K562 (cell line): ENCODE results near the gene RAB3IP. TPM values are rescaled to one million over a fixed set of nuclear protein-coding genes. Genes with fewer than 3 reads are reported as not detected.

Experiments
- ATAC-seq: fragments of 200-7000 bp; cut with Tn5 transposase; 3 replicates; pipeline ENCODE4 v1.9.1; 2020; ENCODE audit warnings: moderate library complexity
- BruUV-seq: library from RNA; stranded (reverse); fragments of 400-500 nt; replicated peaks from 2 replicates; lab custom pipeline; 2021; lab: Mats Ljungman, UMichigan
- CTCF ChIA-PET: fragments of 300-600 bp; formaldehyde crosslinking; extraction: SDS; loops from one replicate; lab custom pipeline; 2021; ENCODE audit warnings: low intra/inter-chr PET ratio; lab: Yijun Ruan, JAX
- POLR2A ChIA-PET: fragments of 300-600, 350-650 bp; sonication (Branson Sonifier 250); formaldehyde crosslinking; extraction: SDS; loops from one replicate; lab custom pipeline; 2021; ENCODE audit warnings: antibody characterized with exemption, inconsistent platforms; lab: Yijun Ruan, JAX
- DNase-seq, 4 experiments: peaks; one replicate each; pipeline versions ENCODE4 v3.0.0 to v3.0.0-alpha.2; 2011 to 2018; ENCODE audit warnings: low spot score in 3 of 4, mixed read lengths in 3 of 4; ENCODE audit errors: extremely low read depth in 1 of 4
- FAIRE-seq: peaks from 2 replicates; lab custom pipeline; 2011; peaks lifted over from hg19 to GRCh38; lab: Jason Lieb, UNC
- H2AFZ ChIP-seq: 2 replicates; pipeline ENCODE4 v1.6.0; 2011; ENCODE audit warnings: low read depth, low read length, control low read depth, inconsistent platforms
- H3K27ac ChIP-seq: fragments of 200-600 bp; 3 replicates; pipeline ENCODE4 v1.8.0; 2011; ENCODE audit warnings: low read depth, mild to moderate bottlenecking, control low read depth, inconsistent platforms, low read length, moderate library complexity, mixed read lengths; ENCODE audit errors: extremely low read depth
- H3K27me3 ChIP-seq, 2 experiments: fragments of 300-600 bp in 1 of 2; 2 replicates in 1 of 2; 3 replicates in 1 of 2; pipeline versions ENCODE4 v1.6.0 to v1.8.0; 2011; ENCODE audit warnings: inconsistent platforms in 2 of 2, low read length in 2 of 2, mild to moderate bottlenecking in 1 of 2, mixed read lengths in 1 of 2, moderate library complexity in 1 of 2; ENCODE audit not compliant: control insufficient read depth in 2 of 2, insufficient read depth in 2 of 2
- H3K36me3 ChIP-seq: fragments of 300-600 bp; 3 replicates; pipeline ENCODE4 v1.8.0; 2011; ENCODE audit warnings: mild to moderate bottlenecking, low read length, inconsistent platforms; ENCODE audit not compliant: control insufficient read depth, insufficient read depth
- H3K4me1 ChIP-seq, 2 experiments: fragments of 200-600 bp in 1 of 2; replicated peaks in 1 of 2; 2 replicates in 1 of 2; 3 replicates in 1 of 2; pipeline versions ENCODE4 v1.5.1 to v1.8.0; 2011; ENCODE audit warnings: inconsistent platforms in 2 of 2, low read length in 2 of 2, mild to moderate bottlenecking in 1 of 2, mixed read lengths in 1 of 2, moderate library complexity in 1 of 2; ENCODE audit not compliant: control insufficient read depth in 2 of 2, insufficient read depth in 2 of 2
- H3K4me2 ChIP-seq: 2 replicates; pipeline ENCODE4 v1.6.1; 2011; ENCODE audit warnings: low read length, control low read depth, inconsistent platforms, mixed read lengths; ENCODE audit not compliant: insufficient read depth
- H3K4me3 ChIP-seq: fragments of 200-600 bp; sonication (generic), shearing (Covaris generic); 2 replicates; pipeline ENCODE4 v1.5.1; 2016; ENCODE audit warnings: control low read depth, inconsistent platforms
- H3K79me2 ChIP-seq: fragments of 200-600 bp; 3 replicates; pipeline ENCODE4 v1.8.0; 2011; ENCODE audit warnings: low read length, inconsistent platforms; ENCODE audit not compliant: control insufficient read depth, insufficient read depth
- H3K9ac ChIP-seq, 2 experiments: 2 replicates each; pipeline versions ENCODE4 v1.6.0 to v1.6.1; 2011; ENCODE audit warnings: low read depth in 2 of 2, low read length in 2 of 2, control low read depth in 1 of 2, inconsistent platforms in 1 of 2, mild to moderate bottlenecking in 1 of 2, mixed read lengths in 1 of 2; ENCODE audit not compliant: insufficient read depth in 1 of 2
- H3K9me1 ChIP-seq: one replicate; pipeline ENCODE4 v1.6.0; 2011; ENCODE audit warnings: inconsistent platforms, mild to moderate bottlenecking, low read length, moderate library complexity; ENCODE audit not compliant: control insufficient read depth, insufficient read depth
- H3K9me3 ChIP-seq: replicated peaks from 2 replicates; pipeline ENCODE4 v1.5.1; 2011; ENCODE audit warnings: low read depth, low read length, inconsistent platforms; ENCODE audit not compliant: control insufficient read depth, insufficient read depth
- H4K20me1 ChIP-seq: replicated peaks from 2 replicates; pipeline ENCODE4 v1.6.1; 2011; ENCODE audit warnings: low read length, inconsistent platforms, mixed read lengths; ENCODE audit not compliant: control insufficient read depth, insufficient read depth
- NRF1 ChIP-seq, 2 experiments: fragments of 450-650 bp; IDR thresholded peaks in 1 of 2; conservative IDR thresholded peaks in 1 of 2; 2 replicates each; pipeline ENCODE4 v1.6.1; 2014; ENCODE audit warnings: mild to moderate bottlenecking in 2 of 2
- POLR3G ChIP-seq: IDR thresholded peaks from 2 replicates; pipeline ENCODE4 v1.6.1; 2011; ENCODE audit not compliant: insufficient read length, insufficient replicate concordance; ENCODE audit errors: extremely low read depth
- ZBTB12 ChIP-seq: fragments of 250-450 bp; sonication (Bioruptor Pico); IDR thresholded peaks from 2 replicates; pipeline ENCODE4 v1.4.0; 2020
- ZBTB17 ChIP-seq: fragments of 450-650 bp; formaldehyde crosslinking; IDR thresholded peaks from 2 replicates; pipeline ENCODE4 v1.4.0; 2020; ENCODE audit warnings: mild to moderate bottlenecking
- ZNF124 ChIP-seq: sonication (generic); formaldehyde crosslinking; IDR thresholded peaks from 2 replicates; pipeline ENCODE4 v1.8.1; 2022; ENCODE audit warnings: missing genetic modification reagents
- ZNF324 ChIP-seq: fragments of 250-450 bp; sonication (Bioruptor Pico); IDR thresholded peaks from 2 replicates; pipeline ENCODE4 v1.4.0; 2020; ENCODE audit warnings: mild to moderate bottlenecking
- ZNF583 ChIP-seq: fragments of 250-450 bp; sonication (Bioruptor Pico); IDR thresholded peaks from 2 replicates; pipeline ENCODE4 v1.4.0; 2020
- ZNF584 ChIP-seq: fragments of 200-800 bp; sonication (Bioruptor generic); IDR thresholded peaks from 2 replicates; pipeline ENCODE4 v1.6.1; 2016; ENCODE audit warnings: low read depth, mild to moderate bottlenecking, missing genetic modification characterization, missing compliant biosample characterization
- ZNF695 ChIP-seq: fragments of 450-650 bp; formaldehyde crosslinking; IDR thresholded peaks from 2 replicates; pipeline ENCODE4 v1.4.0; 2020; ENCODE audit warnings: mild to moderate bottlenecking, moderate library complexity
- WGBS: fragments of 100-300 bp; shearing (Covaris generic); methylation state at CpG from one replicate; pipeline ENCODE4 v1.1.6; 2016; ENCODE audit warnings: low coverage, mixed read lengths; ENCODE audit not compliant: insufficient coverage; ENCODE audit errors: missing lambda C conversion rate; 5-methylcytosine and 5-hydroxymethylcytosine counted together
- in situ Hi-C: fragments of 300-500 bp; cut with MboI; formaldehyde crosslinking; loops from 4 replicates; pipeline ENCODE4 v1.15.0; 2018; ENCODE audit warnings: inconsistent platforms, mixed read lengths
- intact Hi-C: fragments of 100-400 bp; cut with micrococcal nuclease; formaldehyde crosslinking; loops from 2 replicates; pipeline ENCODE4 v1.14.2; 2022
- polyA plus RNA-seq, 8 experiments: library from polyadenylated mRNA; depleted of rRNA in 4 of 8; stranded (reverse) in 5 of 8; unstranded in 3 of 8; fragments of >200 nt; fragmentation: Nextera tagmentation in 2 of 8; fragmentation: Illumina TruSeq in 1 of 8; extraction: Ambion mirVana in 2 of 8; extraction: Trizol in 1 of 8; gene quantifications; 2 replicates each; pipeline versions ENCODE4 v1.2.1 to v1.2.3, GENCODE V29; 2011 to 2014; ENCODE audit warnings: inconsistent platforms in 1 of 8, missing spikeins in 1 of 8
- total RNA-seq, 7 experiments: library from RNA; depleted of rRNA in 6 of 7; stranded (reverse); fragments of >200 nt in 6 of 7; fragmentation: Illumina TruSeq in 2 of 7; extraction: Trizol in 2 of 7; gene quantifications; 2 replicates each; pipeline versions ENCODE4 v1.2.1 to v1.2.3, GENCODE V29; 2011 to 2021; ENCODE audit warnings: low replicate concordance in 1 of 7
- TF ChIP-seq, protein P1 (sequence below): fragments of 450-650 bp; formaldehyde crosslinking; IDR thresholded peaks from 2 replicates; pipeline ENCODE4 v1.4.0; 2020; ENCODE audit warnings: mild to moderate bottlenecking, moderate library complexity
- TF ChIP-seq, protein P2 (sequence below): sonication (generic); formaldehyde crosslinking; IDR thresholded peaks from 2 replicates; pipeline ENCODE4 v1.8.0; 2022; ENCODE audit warnings: mild to moderate bottlenecking, missing genetic modification reagents

Gene RAB3IP
- total and polyA plus RNA-seq, 9 of the 15 experiments (the other 6 are each of a cell fraction or from before 2014, with no cell fraction given): 5.6 to 25.5 (median 11.3) TPM

DNA sequence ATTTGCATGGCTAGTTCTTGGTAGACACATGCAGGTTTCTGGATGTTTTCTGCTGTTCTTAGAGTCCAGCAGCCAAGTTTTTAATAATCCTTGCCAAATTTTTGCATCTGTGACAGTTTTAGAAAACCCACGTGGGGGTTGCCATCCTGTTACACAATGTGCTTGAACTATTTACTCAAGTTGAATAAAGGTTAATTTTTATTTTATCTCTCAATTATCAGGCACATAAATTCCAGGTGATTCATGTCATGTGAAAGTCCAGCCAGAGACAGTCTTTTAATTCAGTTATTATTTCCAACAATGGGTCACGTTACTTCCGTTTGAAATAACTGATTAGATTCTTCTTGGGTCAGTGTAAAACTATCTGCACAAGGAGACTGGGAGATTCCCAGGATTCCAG lies 102.1 kb downstream of the RAB3IP start (continued):
- TF ChIP-seq ZBTB12 (CRISPR knock-in tag): no peak
- no peak for TF ChIP-seq ZNF583 (CRISPR knock-in tag)
- no peak for TF ChIP-seq ZNF695 (CRISPR knock-in tag)
- TF ChIP-seq ZNF324: no peak
- TF ChIP-seq POLR3G: no peak
- TF ChIP-seq ZNF124 (CRISPR knock-in tag): no peak

DNA sequence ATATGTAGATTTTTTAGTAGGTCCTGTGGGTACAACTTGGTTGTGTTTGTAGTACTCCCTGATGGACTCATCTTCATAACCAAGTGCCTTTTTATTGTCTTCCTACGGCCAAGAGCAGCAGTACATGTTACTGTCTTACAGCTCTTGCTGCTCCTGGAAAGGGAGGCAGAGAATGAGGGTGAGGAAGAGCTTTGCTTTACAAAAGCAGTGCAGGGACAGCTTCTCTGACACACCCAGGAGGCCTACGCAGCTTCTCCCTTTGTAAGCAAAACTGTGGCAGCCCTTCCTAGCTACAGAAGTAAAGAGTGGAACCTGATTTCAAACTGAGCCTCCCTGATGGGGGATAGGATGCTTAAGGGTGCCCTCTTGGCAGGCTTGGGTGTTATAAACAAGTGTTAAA lies 104.9 kb downstream of the RAB3IP start:
- BruUV-seq: no TSS peak
- H3K9ac ChIP-seq: no peak overlapping the region
- no peak overlapping the region for H3K4me3 ChIP-seq
- H3K9me3 ChIP-seq: no peaks in the 10 kb centered on the region
- in situ Hi-C loops: no loop called here
- no peaks in the 10 kb centered on the region for H3K4me1 ChIP-seq
- no peak overlapping the region for H3K4me2 ChIP-seq
- no peaks in the 10 kb centered on the region for H3K9me1 ChIP-seq
- no peak overlapping the region for H2AFZ ChIP-seq
- intact Hi-C loops: no loop called here
- no peak for FAIRE-seq
- ATAC-seq: no peak
- POLR2A ChIA-PET: interaction anchor here (0.7 kb wide), 1 partner anchor 64 kb away, joined by 5 read pairs; no protein-coding TSS in a partner anchor
- no peaks in the 10 kb centered on the region; a peak in 1 of 5 replicates for H3K27me3 ChIP-seq
- CTCF ChIA-PET: no interaction called here
- H3K79me2 ChIP-seq: no peaks in the 10 kb centered on the region
- no peaks in the 10 kb centered on the region for H3K36me3 ChIP-seq
- H4K20me1 ChIP-seq: no peaks in the 10 kb centered on the region
- no peak overlapping the region for H3K27ac ChIP-seq
- WGBS: 3% methylated on average over 2 of the region's 2 CpGs
- no peak for TF ChIP-seq NRF1 (conservative IDR thresholded peaks at IDR 0.05 in 1 of 2, IDR thresholded peaks at IDR 0.05 in 1 of 2)
- TF ChIP-seq, protein P1, sequence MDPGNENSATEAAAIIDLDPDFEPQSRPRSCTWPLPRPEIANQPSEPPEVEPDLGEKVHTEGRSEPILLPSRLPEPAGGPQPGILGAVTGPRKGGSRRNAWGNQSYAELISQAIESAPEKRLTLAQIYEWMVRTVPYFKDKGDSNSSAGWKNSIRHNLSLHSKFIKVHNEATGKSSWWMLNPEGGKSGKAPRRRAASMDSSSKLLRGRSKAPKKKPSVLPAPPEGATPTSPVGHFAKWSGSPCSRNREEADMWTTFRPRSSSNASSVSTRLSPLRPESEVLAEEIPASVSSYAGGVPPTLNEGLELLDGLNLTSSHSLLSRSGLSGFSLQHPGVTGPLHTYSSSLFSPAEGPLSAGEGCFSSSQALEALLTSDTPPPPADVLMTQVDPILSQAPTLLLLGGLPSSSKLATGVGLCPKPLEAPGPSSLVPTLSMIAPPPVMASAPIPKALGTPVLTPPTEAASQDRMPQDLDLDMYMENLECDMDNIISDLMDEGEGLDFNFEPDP (CRISPR knock-in tag): no peak
- no peak for TF ChIP-seq ZNF584
- TF ChIP-seq, protein P2, sequence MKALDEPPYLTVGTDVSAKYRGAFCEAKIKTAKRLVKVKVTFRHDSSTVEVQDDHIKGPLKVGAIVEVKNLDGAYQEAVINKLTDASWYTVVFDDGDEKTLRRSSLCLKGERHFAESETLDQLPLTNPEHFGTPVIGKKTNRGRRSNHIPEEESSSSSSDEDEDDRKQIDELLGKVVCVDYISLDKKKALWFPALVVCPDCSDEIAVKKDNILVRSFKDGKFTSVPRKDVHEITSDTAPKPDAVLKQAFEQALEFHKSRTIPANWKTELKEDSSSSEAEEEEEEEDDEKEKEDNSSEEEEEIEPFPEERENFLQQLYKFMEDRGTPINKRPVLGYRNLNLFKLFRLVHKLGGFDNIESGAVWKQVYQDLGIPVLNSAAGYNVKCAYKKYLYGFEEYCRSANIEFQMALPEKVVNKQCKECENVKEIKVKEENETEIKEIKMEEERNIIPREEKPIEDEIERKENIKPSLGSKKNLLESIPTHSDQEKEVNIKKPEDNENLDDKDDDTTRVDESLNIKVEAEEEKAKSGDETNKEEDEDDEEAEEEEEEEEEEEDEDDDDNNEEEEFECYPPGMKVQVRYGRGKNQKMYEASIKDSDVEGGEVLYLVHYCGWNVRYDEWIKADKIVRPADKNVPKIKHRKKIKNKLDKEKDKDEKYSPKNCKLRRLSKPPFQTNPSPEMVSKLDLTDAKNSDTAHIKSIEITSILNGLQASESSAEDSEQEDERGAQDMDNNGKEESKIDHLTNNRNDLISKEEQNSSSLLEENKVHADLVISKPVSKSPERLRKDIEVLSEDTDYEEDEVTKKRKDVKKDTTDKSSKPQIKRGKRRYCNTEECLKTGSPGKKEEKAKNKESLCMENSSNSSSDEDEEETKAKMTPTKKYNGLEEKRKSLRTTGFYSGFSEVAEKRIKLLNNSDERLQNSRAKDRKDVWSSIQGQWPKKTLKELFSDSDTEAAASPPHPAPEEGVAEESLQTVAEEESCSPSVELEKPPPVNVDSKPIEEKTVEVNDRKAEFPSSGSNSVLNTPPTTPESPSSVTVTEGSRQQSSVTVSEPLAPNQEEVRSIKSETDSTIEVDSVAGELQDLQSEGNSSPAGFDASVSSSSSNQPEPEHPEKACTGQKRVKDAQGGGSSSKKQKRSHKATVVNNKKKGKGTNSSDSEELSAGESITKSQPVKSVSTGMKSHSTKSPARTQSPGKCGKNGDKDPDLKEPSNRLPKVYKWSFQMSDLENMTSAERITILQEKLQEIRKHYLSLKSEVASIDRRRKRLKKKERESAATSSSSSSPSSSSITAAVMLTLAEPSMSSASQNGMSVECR (CRISPR knock-in tag): no peak
- TF ChIP-seq ZBTB17 (CRISPR knock-in tag): no peak
- TF ChIP-seq, all 486 proteins: peak for 0
- DNase-seq: no peak
